Fibroblast of mammary gland (primary cell): ENCODE data around the gene FBXO10.

ENCODE experiments used
- DNase-seq: peaks from one replicate; pipeline ENCODE4 v3.0.0-alpha.2; 2010; ENCODE audit warnings: low read depth
- H3K4me3 ChIP-seq: 2 replicates; pipeline ENCODE4 v1.5.1; 2011; ENCODE audit warnings: low read depth, mild to moderate bottlenecking, low read length, moderate library complexity; ENCODE audit not compliant: control insufficient read depth
- CTCF ChIP-seq: conservative IDR thresholded peaks from 2 replicates; pipeline ENCODE4 v1.5.1; 2011; ENCODE audit warnings: low read depth, low read length, inconsistent platforms; ENCODE audit not compliant: control insufficient read depth, insufficient read depth

FBXO10 gene

GRCh38 chr9:37509536-37509935, 66.6 kb downstream of the FBXO10 start:
- no peak for TF ChIP-seq CTCF
- DNase-seq = no peak
- no peak overlapping the region for H3K4me3 ChIP-seq

GRCh38 chr9:37508834-37509206, 67.4 kb downstream of the FBXO10 start:
- DNase-seq = no peak
- TF ChIP-seq CTCF = no peak
- no peak overlapping the region for H3K4me3 ChIP-seq

- H3K4me3 ChIP-seq = no peak overlapping the region
- DNase-seq = peak; percentile 42
- no peak for TF ChIP-seq CTCF
Observed at GRCh38 chr9:37508135-37508833, 67.9 kb downstream of the FBXO10 start.

- DNase-seq = no peak
- no peak for TF ChIP-seq CTCF
- no peak overlapping the region for H3K4me3 ChIP-seq
Observed at GRCh38 chr9:37507566-37508134, 68.5 kb downstream of the FBXO10 start.

- no peak for DNase-seq
- H3K4me3 ChIP-seq = no peak overlapping the region
- TF ChIP-seq CTCF = no peak
Observed at GRCh38 chr9:37504605-37505004, 71.6 kb downstream of the FBXO10 start.

- peak; percentile 31 for DNase-seq
Observed at GRCh38 chr9:37503736-37504135, 72.4 kb downstream of the FBXO10 start.

More at GRCh38 chr9:37503736-37504135, 72.4 kb downstream of the FBXO10 start:
- no peak for TF ChIP-seq CTCF
- H3K4me3 ChIP-seq = no peak overlapping the region
